ENCODE measurements around the gene PAPPA.
A peak's percentile ranks its signal among the peaks of the same experiment; 100 is the strongest.

Gene PAPPA

GRCh38 chr9:116154334-116154975 lies 864 bp downstream of the PAPPA start:
- Histone ChIP-seq H2AFZ (peak overlapping the region; percentile 58), H3K4me3 (ENCODE audit: low read depth, low read length) (peak overlapping the region; percentile 82), H3K36me3 (ENCODE audit: control insufficient read depth, insufficient read depth, low read length) (peaks cover 3% of the 10 kb centered on the region), H3K9me3 (ENCODE audit: control insufficient read depth, low read length) (no peaks in the 10 kb centered on the region), H3K9ac (peak overlapping the region; percentile 91), H3K27me3 (ENCODE audit: control insufficient read depth, insufficient read depth, low read length) (no peaks in the 10 kb centered on the region), H3K4me1 (peaks cover 7% of the 10 kb centered on the region), H3K4me2 (ENCODE audit: low read length) (peak overlapping the region; percentile 83), H3K79me2 (peaks cover 15% of the 10 kb centered on the region), H3K27ac (peak overlapping the region; percentile 89)
- no peak for TF ChIP-seq CTCF (IDR thresholded peaks at IDR 0.05)

GRCh38 chr9:116154976-116155697 lies 1.5 kb downstream of the PAPPA start:
- peaks cover 3% of the 10 kb centered on the region for H3K36me3 ChIP-seq (ENCODE audit: control insufficient read depth, insufficient read depth, low read length)
- no peaks in the 10 kb centered on the region for H3K9me3 ChIP-seq (ENCODE audit: control insufficient read depth, low read length)
- peak overlapping the region; percentile 91 for H3K9ac ChIP-seq
- peak overlapping the region; percentile 58 for H2AFZ ChIP-seq
- peak overlapping the region; percentile 89 for H3K27ac ChIP-seq
- H3K27me3 ChIP-seq (ENCODE audit: control insufficient read depth, insufficient read depth, low read length), result no peaks in the 10 kb centered on the region
- peaks cover 20% of the 10 kb centered on the region for H3K79me2 ChIP-seq
- H3K4me2 ChIP-seq (ENCODE audit: low read length), result peak overlapping the region; percentile 83
- peak overlapping the region; percentile 82 for H3K4me3 ChIP-seq (ENCODE audit: low read depth, low read length)
- peaks cover 7% of the 10 kb centered on the region for H3K4me1 ChIP-seq
- no peak for TF ChIP-seq CTCF (IDR thresholded peaks at IDR 0.05)

- Histone ChIP-seq H3K4me2 (ENCODE audit: low read length) (peak overlapping the region; percentile 83), H3K36me3 (ENCODE audit: control insufficient read depth, insufficient read depth, low read length) (peaks cover 3% of the 10 kb centered on the region), H2AFZ (peak overlapping the region; percentile 58), H3K4me3 (ENCODE audit: low read depth, low read length) (peak overlapping the region; percentile 82), H3K27me3 (ENCODE audit: control insufficient read depth, insufficient read depth, low read length) (no peaks in the 10 kb centered on the region), H3K79me2 (peaks cover 20% of the 10 kb centered on the region), H3K4me1 (peaks cover 11% of the 10 kb centered on the region), H3K9ac (no peak overlapping the region), H3K9me3 (ENCODE audit: control insufficient read depth, low read length) (no peaks in the 10 kb centered on the region), H3K27ac (peak overlapping the region; percentile 89)
- TF ChIP-seq CTCF (IDR thresholded peaks at IDR 0.05), result no peak
These were observed 2.1 kb downstream of the PAPPA start for GRCh38 chr9:116155698-116156039.

- peak overlapping the region; percentile 56 for H3K4me3 ChIP-seq (ENCODE audit: low read depth, low read length)
- no peak overlapping the region for H3K9ac ChIP-seq
- no peaks in the 10 kb centered on the region for H3K9me3 ChIP-seq (ENCODE audit: control insufficient read depth, low read length)
- H3K27me3 ChIP-seq (ENCODE audit: control insufficient read depth, insufficient read depth, low read length), result no peaks in the 10 kb centered on the region
- H3K79me2 ChIP-seq, result peaks cover 24% of the 10 kb centered on the region
- H3K27ac ChIP-seq, result peak overlapping the region; percentile 89
- peaks cover 20% of the 10 kb centered on the region for H3K4me1 ChIP-seq
- H3K4me2 ChIP-seq (ENCODE audit: low read length), result peak overlapping the region; percentile 88
- peak overlapping the region; percentile 56 for H2AFZ ChIP-seq
- no peak for TF ChIP-seq CTCF (IDR thresholded peaks at IDR 0.05)
- peaks cover 3% of the 10 kb centered on the region for H3K36me3 ChIP-seq (ENCODE audit: control insufficient read depth, insufficient read depth, low read length)
These were observed 3.2 kb downstream of the PAPPA start for GRCh38 chr9:116156621-116157314.

Data from parathyroid adenoma (tissue), 2 donors.